ENCODE data around the gene DPT.

DPT gene

GRCh38 chr1:168654198-168654915, 74.6 kb downstream of the DPT start:
- no peak for DNase-seq

- no peak for DNase-seq
Measured at GRCh38 chr1:168653567-168653966, 75.4 kb downstream of the DPT start.

GRCh38 chr1:168645721-168646120, 83.3 kb downstream of the DPT start:
- peak; percentile 19 for DNase-seq

All from NCI-H69 (cell line).